ENCODE results near the gene TNFAIP3. TPM values are rescaled to one million over a fixed set of nuclear protein-coding genes. Genes with fewer than 3 reads are reported as not detected.

TNFAIP3 gene
- total RNA-seq, 1 donor from 2014 or later, result 3.6 TPM

DNA sequence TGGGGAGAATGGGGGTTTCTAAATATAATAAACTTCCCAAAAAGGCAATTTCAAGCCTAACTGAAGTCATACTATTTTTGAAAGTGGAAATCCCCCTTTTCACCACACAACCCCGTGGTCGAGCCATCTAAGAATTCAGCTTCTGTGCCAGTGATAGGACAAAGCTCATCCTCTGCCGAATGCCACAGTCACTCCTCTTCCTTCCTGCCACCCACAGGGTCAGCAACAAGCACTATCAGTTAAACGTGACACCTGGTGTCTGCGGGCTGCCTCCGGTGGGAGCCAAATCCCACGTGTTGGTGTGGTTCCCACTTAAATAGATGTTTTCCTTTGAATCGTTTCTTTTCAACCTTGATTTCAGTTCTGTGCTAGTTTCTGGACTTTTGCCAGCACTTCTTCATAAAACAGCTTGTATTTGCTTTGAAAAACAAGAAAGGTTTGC, 60.7 kb downstream of the TNFAIP3 start:
- Mint-ChIP-seq H3K4me3 (ENCODE audit: low read depth) (no peak overlapping the region), H3K27ac (no peak overlapping the region), H3K9me3 (ENCODE audit: low read depth) (no peaks in the 10 kb centered on the region), H3K36me3 (ENCODE audit: insufficient read depth) (no peaks in the 10 kb centered on the region), H3K4me1 (ENCODE audit: low read depth) (peaks cover 11% of the 10 kb centered on the region), H3K27me3 (no peaks in the 10 kb centered on the region)
- TF ChIP-seq CTCF (IDR thresholded peaks at IDR 0.05; ENCODE audit: unreplicated experiment), result no peak
- DNase-seq (ENCODE audit: low spot score, unreplicated experiment), result no peak

DNA sequence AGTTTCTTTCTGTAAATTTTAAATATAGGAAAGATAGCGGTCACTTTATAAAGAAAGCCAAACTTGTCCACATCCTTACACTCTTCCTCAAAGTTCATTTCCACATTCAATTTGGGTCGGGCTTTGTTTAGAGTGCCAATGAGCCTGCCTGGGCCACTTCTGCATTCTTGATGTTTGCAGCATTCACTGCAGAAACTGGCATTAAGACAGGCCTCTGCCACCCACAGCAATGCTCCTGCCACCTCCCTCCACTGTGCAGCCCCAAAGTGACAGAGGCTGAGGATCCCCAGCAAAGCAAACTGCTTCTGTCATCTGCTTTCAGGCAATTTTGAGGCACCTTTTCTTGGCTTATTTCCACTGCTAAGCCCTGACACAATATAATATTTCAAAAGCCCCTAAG, 61.2 kb downstream of the TNFAIP3 start:
- no peak for DNase-seq (ENCODE audit: low spot score, unreplicated experiment)
- no peak overlapping the region for H3K27ac Mint-ChIP-seq
- no peak overlapping the region for H3K4me3 Mint-ChIP-seq (ENCODE audit: low read depth)
- H3K9me3 Mint-ChIP-seq (ENCODE audit: low read depth), result no peaks in the 10 kb centered on the region
- peaks cover 11% of the 10 kb centered on the region for H3K4me1 Mint-ChIP-seq (ENCODE audit: low read depth)
- H3K27me3 Mint-ChIP-seq, result no peaks in the 10 kb centered on the region
- no peak for TF ChIP-seq CTCF (IDR thresholded peaks at IDR 0.05; ENCODE audit: unreplicated experiment)
- H3K36me3 Mint-ChIP-seq (ENCODE audit: insufficient read depth), result no peaks in the 10 kb centered on the region

DNA sequence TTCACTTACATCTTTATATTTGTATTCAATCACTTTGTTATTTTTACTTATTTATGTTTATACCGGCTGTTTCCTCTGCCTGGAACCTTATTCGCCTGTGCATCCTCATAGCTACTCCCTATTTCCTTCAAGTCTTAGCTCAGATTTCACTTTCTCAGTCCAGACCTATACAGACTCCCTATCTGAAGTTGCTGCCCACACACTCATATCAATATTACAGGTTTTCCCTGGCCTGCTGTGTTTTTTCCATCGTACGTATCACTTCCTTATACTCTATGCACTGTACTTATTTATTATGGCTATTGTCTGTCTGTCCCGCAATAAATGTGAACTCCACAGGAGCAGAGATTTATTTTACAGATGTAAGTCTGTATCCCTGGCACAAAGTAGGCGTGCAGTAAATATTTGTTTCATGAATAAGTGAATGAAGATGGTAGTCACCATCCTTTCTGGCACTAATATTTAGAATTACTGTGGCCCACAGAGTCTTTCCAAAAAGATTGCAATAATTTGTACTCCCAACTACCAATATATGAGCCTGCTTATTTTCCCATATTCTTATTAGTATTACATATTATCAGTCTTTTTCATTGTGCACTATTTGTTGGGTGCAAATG, 64.9 kb downstream of the TNFAIP3 start:
- H3K27ac Mint-ChIP-seq, result no peak overlapping the region
- no peak for TF ChIP-seq CTCF (IDR thresholded peaks at IDR 0.05; ENCODE audit: unreplicated experiment)
- no peaks in the 10 kb centered on the region for H3K36me3 Mint-ChIP-seq (ENCODE audit: insufficient read depth)
- no peaks in the 10 kb centered on the region for H3K27me3 Mint-ChIP-seq
- no peak for DNase-seq (ENCODE audit: low spot score, unreplicated experiment)
- no peak overlapping the region for H3K4me3 Mint-ChIP-seq (ENCODE audit: low read depth)
- H3K9me3 Mint-ChIP-seq (ENCODE audit: low read depth), result peaks cover 8% of the 10 kb centered on the region
- H3K4me1 Mint-ChIP-seq (ENCODE audit: low read depth), result no peaks in the 10 kb centered on the region

Other genes with a start within 250 kb of the TNFAIP3 start
- gene PERP, start 240.2 kb downstream of the TNFAIP3 start, total RNA-seq, result 68.3 and 75.3 TPM in 2 replicates